ENCODE results near the gene EML6.
"Not testable (repeated sequence)": the region's sequence is repeated elsewhere in the genome, so short reads cannot be mapped to it uniquely, and the experiment has no call there.

Gene EML6

GRCh38 chr2:54871457-54872107, 148.1 kb downstream of the EML6 start:
- Mint-ChIP-seq H3K27ac (no peak overlapping the region), H3K4me3 (no peak overlapping the region), H3K9me3 (no peaks in the 10 kb centered on the region)

DNA sequence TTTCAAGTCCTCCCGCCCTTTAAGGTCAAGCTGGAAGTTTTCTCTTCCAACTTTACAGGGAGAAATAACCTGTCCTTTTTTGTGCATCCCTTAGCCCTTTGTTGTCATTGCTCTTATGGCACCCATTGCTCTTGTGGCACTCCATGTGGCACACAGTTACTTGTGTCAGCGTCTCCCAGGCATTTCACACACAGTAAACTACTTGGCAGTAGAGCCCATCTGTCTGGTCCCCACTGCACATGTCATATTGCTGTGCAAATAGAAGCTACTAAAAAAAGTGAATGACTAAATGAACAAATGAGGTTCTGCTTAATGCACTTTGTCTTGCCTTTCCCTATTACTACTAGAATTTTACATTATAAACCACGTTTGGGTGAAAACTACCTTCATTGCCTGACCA, 149.3 kb downstream of the EML6 start:
- Mint-ChIP-seq H3K27ac (no peak overlapping the region), H3K36me3 (ENCODE audit: low read depth) (no peaks in the 10 kb centered on the region), H3K4me3 (no peak overlapping the region), H3K4me1 (ENCODE audit: low read depth) (peaks cover under 1% of the 10 kb centered on the region), H3K27me3 (no peaks in the 10 kb centered on the region), H3K9me3 (no peaks in the 10 kb centered on the region)
- DNase-seq: no peak

More at GRCh38 chr2:54871457-54872107, 148.1 kb downstream of the EML6 start:
- DNase-seq: no peak
- Mint-ChIP-seq H3K27me3 (no peaks in the 10 kb centered on the region), H3K4me1 (ENCODE audit: low read depth) (peaks cover 11% of the 10 kb centered on the region), H3K36me3 (ENCODE audit: low read depth) (no peaks in the 10 kb centered on the region)

GRCh38 chr2:54873236-54873635, 149.8 kb downstream of the EML6 start:
- not testable (repeated sequence) for H3K4me3 Mint-ChIP-seq; H3K36me3 Mint-ChIP-seq (ENCODE audit: low read depth); DNase-seq; H3K9me3 Mint-ChIP-seq; H3K4me1 Mint-ChIP-seq (ENCODE audit: low read depth); H3K27me3 Mint-ChIP-seq; H3K27ac Mint-ChIP-seq

GRCh38 chr2:54876764-54877163, 153.3 kb downstream of the EML6 start:
- Mint-ChIP-seq H3K4me3 (no peak overlapping the region), H3K27ac (no peak overlapping the region), H3K9me3 (no peaks in the 10 kb centered on the region), H3K4me1 (ENCODE audit: low read depth) (no peaks in the 10 kb centered on the region), H3K27me3 (no peaks in the 10 kb centered on the region), H3K36me3 (ENCODE audit: low read depth) (no peaks in the 10 kb centered on the region)
- DNase-seq: no peak

- no peak overlapping the region for H3K4me3 Mint-ChIP-seq
- H3K27me3 Mint-ChIP-seq: no peaks in the 10 kb centered on the region
Observed at GRCh38 chr2:54878182-54878581, 154.7 kb downstream of the EML6 start.

GRCh38 chr2:54879032-54879431, 155.6 kb downstream of the EML6 start:
- Mint-ChIP-seq H3K4me3 (no peak overlapping the region), H3K9me3 (no peaks in the 10 kb centered on the region), H3K4me1 (ENCODE audit: low read depth) (no peaks in the 10 kb centered on the region), H3K27ac (no peak overlapping the region), H3K27me3 (no peaks in the 10 kb centered on the region), H3K36me3 (ENCODE audit: low read depth) (no peaks in the 10 kb centered on the region)
- DNase-seq: no peak

More at GRCh38 chr2:54878182-54878581, 154.7 kb downstream of the EML6 start:
- DNase-seq: no peak
- Mint-ChIP-seq H3K27ac (no peak overlapping the region), H3K4me1 (ENCODE audit: low read depth) (no peaks in the 10 kb centered on the region), H3K36me3 (ENCODE audit: low read depth) (no peaks in the 10 kb centered on the region), H3K9me3 (no peaks in the 10 kb centered on the region)

GRCh38 chr2:54879598-54880332, 156.3 kb downstream of the EML6 start:
- Mint-ChIP-seq H3K36me3 (ENCODE audit: low read depth) (no peaks in the 10 kb centered on the region), H3K9me3 (no peaks in the 10 kb centered on the region), H3K4me3 (no peak overlapping the region)

DNA sequence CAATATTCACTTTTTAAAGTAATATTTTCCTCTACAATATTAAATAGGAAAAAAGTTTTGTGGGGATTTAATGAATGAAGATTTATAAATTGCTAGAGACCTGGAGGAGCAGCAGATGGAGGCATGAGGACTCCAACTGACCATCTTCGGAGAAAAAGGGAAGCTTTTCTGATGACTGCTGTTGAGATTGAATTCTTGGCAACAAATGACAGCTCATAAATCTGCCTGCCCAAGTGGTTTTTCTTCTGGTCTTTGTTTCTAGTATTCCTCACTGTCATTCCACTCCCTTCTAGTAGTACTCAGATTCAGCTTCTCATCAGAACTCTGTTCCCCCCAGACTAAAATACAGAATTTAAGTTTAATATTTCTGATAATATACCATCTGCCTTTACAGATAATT, 157.0 kb downstream of the EML6 start:
- DNase-seq: no peak
- Mint-ChIP-seq H3K4me3 (no peak overlapping the region), H3K27me3 (no peaks in the 10 kb centered on the region), H3K9me3 (no peaks in the 10 kb centered on the region), H3K36me3 (ENCODE audit: low read depth) (no peaks in the 10 kb centered on the region), H3K27ac (no peak overlapping the region), H3K4me1 (ENCODE audit: low read depth) (no peaks in the 10 kb centered on the region)

More at GRCh38 chr2:54879598-54880332, 156.3 kb downstream of the EML6 start:
- Mint-ChIP-seq H3K27ac (no peak overlapping the region), H3K27me3 (no peaks in the 10 kb centered on the region), H3K4me1 (ENCODE audit: low read depth) (no peaks in the 10 kb centered on the region)
- no peak for DNase-seq

GRCh38 chr2:54881759-54882158, 158.3 kb downstream of the EML6 start:
- H3K4me3 Mint-ChIP-seq: no peak overlapping the region
- no peak for DNase-seq
- no peaks in the 10 kb centered on the region for H3K4me1 Mint-ChIP-seq (ENCODE audit: low read depth)
- H3K36me3 Mint-ChIP-seq (ENCODE audit: low read depth): no peaks in the 10 kb centered on the region
- no peaks in the 10 kb centered on the region for H3K9me3 Mint-ChIP-seq
- H3K27me3 Mint-ChIP-seq: no peaks in the 10 kb centered on the region
- H3K27ac Mint-ChIP-seq: no peak overlapping the region

DNA sequence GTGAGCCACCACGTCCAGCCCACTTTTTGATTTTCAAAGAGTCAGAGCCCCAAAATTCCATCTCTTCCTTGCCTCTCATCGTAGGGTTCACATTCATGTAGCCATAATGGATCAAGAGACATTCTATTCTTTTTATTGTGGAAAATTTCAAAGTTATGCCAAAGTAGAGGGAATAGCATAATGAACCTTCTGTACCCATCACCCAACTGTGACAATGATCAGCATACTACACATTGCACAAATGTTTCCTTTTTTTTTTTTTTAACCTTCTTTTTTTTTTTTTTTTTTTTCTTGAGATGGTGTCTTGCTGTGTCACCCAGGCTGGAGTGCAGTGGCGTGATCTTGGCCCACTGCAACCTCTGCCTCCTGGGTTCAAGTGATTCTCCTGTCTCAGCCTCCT, 162.4 kb downstream of the EML6 start:
- Mint-ChIP-seq H3K9me3 (no peaks in the 10 kb centered on the region), H3K36me3 (ENCODE audit: low read depth) (no peaks in the 10 kb centered on the region), H3K27ac (no peak overlapping the region), H3K4me3 (no peak overlapping the region), H3K4me1 (ENCODE audit: low read depth) (no peaks in the 10 kb centered on the region), H3K27me3 (peaks cover 3% of the 10 kb centered on the region)
- DNase-seq: no peak

- no peaks in the 10 kb centered on the region for H3K9me3 Mint-ChIP-seq
- H3K27ac Mint-ChIP-seq: no peak overlapping the region
- H3K36me3 Mint-ChIP-seq (ENCODE audit: low read depth): no peaks in the 10 kb centered on the region
- peaks cover 3% of the 10 kb centered on the region for H3K27me3 Mint-ChIP-seq
- H3K4me1 Mint-ChIP-seq (ENCODE audit: low read depth): no peaks in the 10 kb centered on the region
- no peak overlapping the region for H3K4me3 Mint-ChIP-seq
- DNase-seq: no peak
Observed at GRCh38 chr2:54887850-54888545, 164.5 kb downstream of the EML6 start.

- H3K27ac Mint-ChIP-seq: no peak overlapping the region
- no peak for DNase-seq
- H3K4me1 Mint-ChIP-seq (ENCODE audit: low read depth): no peaks in the 10 kb centered on the region
- H3K4me3 Mint-ChIP-seq: no peak overlapping the region
- no peaks in the 10 kb centered on the region for H3K9me3 Mint-ChIP-seq
- H3K36me3 Mint-ChIP-seq (ENCODE audit: low read depth): no peaks in the 10 kb centered on the region
- H3K27me3 Mint-ChIP-seq: peaks cover 3% of the 10 kb centered on the region
Observed at GRCh38 chr2:54889053-54889452, 165.6 kb downstream of the EML6 start.

- no peak overlapping the region for H3K4me3 Mint-ChIP-seq
- DNase-seq: no peak
- H3K27ac Mint-ChIP-seq: no peak overlapping the region
- H3K9me3 Mint-ChIP-seq: no peaks in the 10 kb centered on the region
- H3K4me1 Mint-ChIP-seq (ENCODE audit: low read depth): no peaks in the 10 kb centered on the region
- H3K36me3 Mint-ChIP-seq (ENCODE audit: low read depth): no peaks in the 10 kb centered on the region
- peaks cover 3% of the 10 kb centered on the region for H3K27me3 Mint-ChIP-seq
Observed at GRCh38 chr2:54891909-54892308, 168.4 kb downstream of the EML6 start.

GRCh38 chr2:54894467-54894866, 171.0 kb downstream of the EML6 start:
- no peak for DNase-seq
- Mint-ChIP-seq H3K9me3 (no peaks in the 10 kb centered on the region), H3K4me3 (no peak overlapping the region), H3K4me1 (ENCODE audit: low read depth) (peaks cover 18% of the 10 kb centered on the region), H3K36me3 (ENCODE audit: low read depth) (no peaks in the 10 kb centered on the region), H3K27ac (no peak overlapping the region), H3K27me3 (no peaks in the 10 kb centered on the region)

GRCh38 chr2:54895730-54896129, 172.3 kb downstream of the EML6 start:
- Mint-ChIP-seq H3K9me3 (no peaks in the 10 kb centered on the region), H3K27ac (no peak overlapping the region), H3K27me3 (no peaks in the 10 kb centered on the region), H3K4me1 (ENCODE audit: low read depth) (peaks cover 18% of the 10 kb centered on the region), H3K4me3 (no peak overlapping the region), H3K36me3 (ENCODE audit: low read depth) (no peaks in the 10 kb centered on the region)
- no peak for DNase-seq
